Measurements from ENCODE around the gene SIRPB2. TPM values are rescaled to one million over a fixed set of nuclear protein-coding genes. Genes with fewer than 3 reads are reported as not detected.

Gene SIRPB2
- total and polyA plus RNA-seq, 10 of the 15 experiments (the other 5 are each of a cell fraction or from before 2014, with no cell fraction given): not detected

DNA sequence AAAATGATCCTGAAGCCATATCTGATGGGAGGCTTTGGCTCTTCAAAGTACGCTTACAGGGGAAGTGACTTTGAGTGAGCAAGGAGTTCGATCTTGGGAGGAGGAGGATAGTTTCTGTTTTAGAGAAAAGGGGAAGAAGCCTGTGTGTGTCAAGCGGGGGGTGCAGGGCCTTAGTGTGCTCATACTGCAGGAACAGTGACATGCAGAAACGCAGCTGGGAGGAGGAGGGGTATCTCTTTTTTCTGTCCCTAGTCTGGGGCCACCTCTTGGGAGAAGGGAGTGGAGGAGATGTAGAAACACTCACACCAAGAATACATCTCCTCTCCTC lies 46.5 kb upstream of the SIRPB2 start (continued):
- TF ChIP-seq PKNOX1 (IDR thresholded peaks at IDR 0.05) (no peak), USF1 (IDR thresholded peaks at IDR 0.05; ENCODE audit: borderline replicate concordance, extremely low read length, insufficient read depth, low read depth, low read length) (no peak), SUPT20H (IDR thresholded peaks at IDR 0.05; ENCODE audit: borderline replicate concordance, control insufficient read depth, low read depth, low read length) (no peak), HDGF (IDR thresholded peaks at IDR 0.05) (0 out of 2 replicates have a peak, but pooled peaks have one; percentile 58), KAT2A (conservative IDR thresholded peaks at IDR 0.05; ENCODE audit: control insufficient read depth, low read depth, low read length) (no peak), GABPA (IDR thresholded peaks at IDR 0.05; ENCODE audit: low read depth) (no peak), CREB1 (IDR thresholded peaks at IDR 0.05; ENCODE audit: low read depth) (peak; percentile 76; the same call in 1 of the 2 replicates), NKRF (conservative IDR thresholded peaks at IDR 0.05) (no peak), IRF4 (IDR thresholded peaks at IDR 0.05; ENCODE audit: low read depth, low read length) (no peak), NFIC (IDR thresholded peaks at IDR 0.05; ENCODE audit: low read depth, low read length) (no peak; the same call in 1 of the 2 replicates), MLLT1 (IDR thresholded peaks at IDR 0.05) (no peak), NFYB (IDR thresholded peaks at IDR 0.05; ENCODE audit: insufficient read depth, low read depth, low read length) (no peak), ZNF384 (IDR thresholded peaks at IDR 0.05; ENCODE audit: borderline replicate concordance, low read depth, low read length) (no peak), TCF12 (IDR thresholded peaks at IDR 0.05; ENCODE audit: low read depth, low read length) (peak; percentile 69), RBBP5 (conservative IDR thresholded peaks at IDR 0.05) (no peak), CBX3 (IDR thresholded peaks at IDR 0.05; ENCODE audit: borderline replicate concordance, low read depth) (no peak), ZBTB11 (CRISPR knock-in tag; IDR thresholded peaks at IDR 0.05) (no peak)
- TF ChIP-seq, protein P1, sequence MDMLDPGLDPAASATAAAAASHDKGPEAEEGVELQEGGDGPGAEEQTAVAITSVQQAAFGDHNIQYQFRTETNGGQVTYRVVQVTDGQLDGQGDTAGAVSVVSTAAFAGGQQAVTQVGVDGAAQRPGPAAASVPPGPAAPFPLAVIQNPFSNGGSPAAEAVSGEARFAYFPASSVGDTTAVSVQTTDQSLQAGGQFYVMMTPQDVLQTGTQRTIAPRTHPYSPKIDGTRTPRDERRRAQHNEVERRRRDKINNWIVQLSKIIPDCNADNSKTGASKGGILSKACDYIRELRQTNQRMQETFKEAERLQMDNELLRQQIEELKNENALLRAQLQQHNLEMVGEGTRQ (IDR thresholded peaks at IDR 0.05; ENCODE audit: borderline replicate concordance, low read depth, low read length): no peak

Data from GM12878 (cell line).